Effector CD4-positive, alpha-beta T cell (primary cell): ENCODE data around the gene CNOT6L.
"Not testable (repeated sequence)": the region's sequence is repeated elsewhere in the genome, so short reads cannot be mapped to it uniquely, and the experiment has no call there.

Experiments
- DNase-seq: peaks from one replicate; pipeline ENCODE4 v3.0.0-alpha.2; 2020

The CNOT6L gene

DNA sequence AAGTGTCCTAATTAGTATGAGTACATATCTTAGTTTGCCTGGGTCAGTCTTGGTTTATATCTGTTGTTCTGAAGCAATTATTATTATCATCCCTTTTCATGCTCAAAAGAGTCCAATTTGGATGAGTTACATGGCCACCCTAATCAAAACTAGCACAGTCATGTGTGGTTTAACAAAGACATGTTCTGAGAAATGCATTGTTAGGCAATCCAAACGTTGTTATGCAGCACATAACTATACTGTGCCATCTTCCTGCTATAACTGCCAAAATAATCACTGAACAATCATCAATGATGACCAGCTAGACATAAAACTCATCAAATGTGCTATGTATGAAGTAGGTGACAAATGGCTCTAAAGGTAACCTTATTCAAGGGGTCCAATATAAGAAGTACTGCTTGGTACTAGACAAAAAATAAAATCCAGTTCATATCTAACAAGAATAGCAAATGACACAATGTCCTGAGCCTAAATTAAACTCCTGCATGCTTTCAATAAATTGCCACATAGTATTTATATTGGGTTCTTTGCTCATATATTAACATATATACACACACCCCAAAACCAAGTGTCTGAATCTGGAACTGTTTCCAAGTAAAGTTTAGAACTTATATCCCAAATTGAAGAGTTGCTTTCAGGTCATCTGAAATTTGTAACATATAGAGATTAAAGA, 41.9 kb downstream of the CNOT6L start:
- no peak for DNase-seq

DNA sequence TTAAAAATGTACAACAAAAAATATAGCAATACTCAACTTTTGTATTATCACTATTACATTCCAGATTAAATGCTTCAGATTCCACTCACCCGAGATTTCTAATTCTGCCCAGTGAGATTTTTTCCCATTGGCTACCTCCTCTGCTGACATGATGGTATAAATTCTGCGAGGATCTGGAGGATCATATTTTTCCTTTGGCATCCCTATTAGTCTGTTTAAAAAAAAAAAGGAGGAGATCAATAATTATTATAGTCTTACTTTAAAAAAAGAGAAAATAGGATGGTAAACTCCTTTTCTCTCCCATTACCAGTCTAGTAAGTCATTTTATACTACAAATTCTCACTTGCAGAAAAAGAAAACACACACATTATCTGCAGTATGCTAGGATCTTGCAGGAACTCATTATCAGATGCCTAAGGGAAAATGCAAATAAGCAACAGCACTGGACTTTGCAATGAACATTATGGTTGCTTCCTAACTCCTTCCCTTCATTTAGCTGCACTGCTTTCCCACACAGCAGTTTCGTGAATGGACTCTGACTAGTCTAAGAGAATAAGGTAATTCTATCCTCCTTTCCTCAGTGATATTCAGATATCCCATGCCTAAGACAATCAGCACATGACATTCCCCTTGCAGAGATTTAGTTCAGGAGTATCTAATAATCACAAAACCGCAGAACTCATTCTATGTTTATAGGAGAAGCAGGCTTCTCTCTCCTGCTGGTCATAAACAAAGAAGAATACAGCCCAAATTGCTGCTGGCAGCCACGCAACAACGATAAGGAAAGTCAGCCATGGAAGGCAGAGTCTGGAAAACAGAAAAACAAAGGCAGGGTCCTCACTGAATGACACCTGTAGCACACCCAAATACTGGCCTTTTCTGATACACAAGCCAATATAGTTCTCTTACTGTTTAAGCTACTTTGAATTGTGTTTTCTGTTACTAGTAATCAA, 42.7 kb downstream of the CNOT6L start:
- DNase-seq = no peak

DNA sequence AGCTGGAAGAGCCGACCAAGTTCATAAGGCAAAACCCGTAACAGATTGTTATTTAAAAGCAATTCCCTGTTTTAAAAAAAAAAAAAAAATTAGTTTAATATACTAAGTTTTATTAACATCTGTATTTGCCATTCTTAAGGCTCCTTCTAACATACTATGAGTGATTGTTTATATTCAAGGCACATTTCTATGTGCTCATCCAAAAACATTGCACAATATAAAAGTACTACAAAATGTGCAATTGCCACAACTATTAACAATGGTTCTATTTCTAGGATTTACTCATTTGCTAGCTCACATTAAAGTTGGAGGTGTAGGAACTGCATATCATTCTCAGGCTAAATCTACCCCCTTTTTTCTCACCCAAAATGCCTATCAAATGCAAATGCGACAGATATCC, 46.1 kb downstream of the CNOT6L start:
- no peak for DNase-seq

DNA sequence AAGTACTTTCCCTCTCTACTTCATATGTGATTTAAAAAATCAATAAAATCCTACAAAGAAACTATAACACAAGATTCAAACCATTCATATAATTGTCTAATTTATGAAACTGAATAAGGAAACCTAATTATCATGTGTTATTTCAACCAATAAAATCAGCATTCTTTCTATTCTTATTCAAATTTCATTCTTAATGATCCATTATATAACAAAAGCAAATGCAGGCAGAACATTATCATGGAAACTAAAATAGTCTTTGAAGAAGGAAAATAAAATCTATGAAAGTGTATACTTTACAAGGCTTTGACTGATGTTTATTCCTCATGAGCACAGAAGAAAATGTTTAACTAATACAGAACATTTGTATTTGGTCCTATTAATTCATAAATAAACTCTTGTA, 47.6 kb downstream of the CNOT6L start:
- DNase-seq = no peak

DNA sequence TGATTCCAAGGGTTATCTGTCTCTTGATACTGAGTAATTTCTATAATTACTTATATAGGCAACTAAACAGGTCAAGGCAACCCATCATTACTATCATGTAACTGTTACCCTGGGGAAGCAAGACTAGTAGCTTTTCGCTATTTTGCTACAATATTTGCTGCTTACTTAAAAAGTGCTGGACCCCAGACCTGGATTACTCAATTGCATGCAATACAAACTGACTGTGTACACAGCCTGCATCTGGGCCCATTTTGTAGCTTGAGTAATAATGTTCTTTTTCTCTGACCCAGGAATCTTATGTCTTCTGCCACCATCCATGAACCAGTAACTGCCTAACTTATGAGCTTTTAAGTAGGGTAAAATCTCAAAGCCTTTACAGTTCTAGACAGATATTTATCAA, 53.4 kb downstream of the CNOT6L start:
- no peak for DNase-seq

DNA sequence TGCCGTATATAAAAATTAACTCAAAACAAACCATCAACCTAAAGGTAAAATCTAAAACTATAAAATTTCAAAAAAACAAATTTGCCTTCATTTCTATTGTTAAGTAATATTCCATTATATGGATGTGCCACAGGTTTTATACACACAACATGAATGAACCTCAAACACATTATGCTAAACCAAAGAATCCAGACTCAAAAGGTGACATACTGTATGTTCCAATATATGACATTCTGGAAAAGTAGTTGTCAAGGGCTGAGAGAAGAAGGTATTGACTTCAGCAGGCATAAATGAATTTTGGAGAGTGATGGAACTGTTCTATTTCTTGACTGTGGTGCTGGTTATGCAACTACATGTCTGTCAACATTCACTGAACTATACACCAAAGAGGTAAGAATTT, 56.6 kb downstream of the CNOT6L start:
- no peak for DNase-seq

DNA sequence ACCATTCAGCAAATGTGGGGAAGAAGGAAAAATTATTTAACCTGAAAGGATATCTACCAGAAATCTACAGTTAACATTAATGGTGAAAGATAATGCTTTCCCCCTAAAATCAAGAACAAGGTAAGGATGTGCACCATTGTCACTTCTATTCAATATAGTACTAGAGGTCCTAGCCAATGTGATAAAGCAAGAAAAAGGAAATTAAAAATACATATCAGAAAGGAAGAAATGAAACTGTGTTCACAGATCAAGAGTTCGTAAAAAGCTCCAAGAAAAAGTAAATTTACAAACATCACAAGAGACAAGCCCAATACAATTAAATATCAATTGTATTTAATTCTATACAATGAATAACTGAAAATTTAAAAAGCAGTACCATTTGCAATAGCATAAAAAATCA, 57.6 kb downstream of the CNOT6L start:
- DNase-seq = no peak

DNA sequence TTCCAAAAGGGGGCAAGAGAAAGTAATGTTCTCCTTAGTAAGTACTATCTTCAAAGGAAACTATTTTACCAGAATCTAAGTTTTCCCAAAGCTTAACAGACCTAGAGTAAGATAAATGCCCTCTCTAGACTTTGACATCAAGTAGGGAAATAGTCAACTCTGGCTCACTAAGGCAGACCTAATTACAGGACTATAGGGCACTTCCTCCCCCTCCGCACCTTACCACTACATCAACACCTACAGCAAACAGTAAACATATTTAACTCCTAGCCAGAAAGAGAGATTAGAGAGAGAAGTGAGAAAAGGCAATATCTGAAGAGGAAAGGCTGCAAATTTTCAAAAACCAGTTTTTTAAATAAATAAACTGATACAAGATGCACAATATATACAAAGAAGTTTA, 60.4 kb downstream of the CNOT6L start:
- no peak for DNase-seq

DNA sequence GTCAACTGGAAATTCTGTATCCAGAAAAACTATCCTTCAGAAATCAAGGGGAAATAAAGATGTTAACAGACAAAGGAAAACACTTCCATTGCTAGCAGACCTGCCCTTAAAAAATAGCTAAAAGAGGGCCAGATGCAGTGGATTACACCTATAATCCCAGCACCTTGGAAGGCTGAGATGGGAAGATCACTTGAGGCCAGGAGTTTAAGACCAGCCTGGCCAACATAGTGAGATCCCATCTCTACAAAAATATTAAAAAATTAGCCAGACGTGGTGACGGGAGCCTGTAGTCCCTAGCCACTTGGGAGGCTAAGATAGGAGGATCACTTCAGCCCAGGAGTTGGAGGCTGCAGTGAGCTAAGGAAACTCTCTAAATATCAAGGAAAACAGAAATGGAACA, 67.4 kb downstream of the CNOT6L start:
- no peak for DNase-seq

DNA sequence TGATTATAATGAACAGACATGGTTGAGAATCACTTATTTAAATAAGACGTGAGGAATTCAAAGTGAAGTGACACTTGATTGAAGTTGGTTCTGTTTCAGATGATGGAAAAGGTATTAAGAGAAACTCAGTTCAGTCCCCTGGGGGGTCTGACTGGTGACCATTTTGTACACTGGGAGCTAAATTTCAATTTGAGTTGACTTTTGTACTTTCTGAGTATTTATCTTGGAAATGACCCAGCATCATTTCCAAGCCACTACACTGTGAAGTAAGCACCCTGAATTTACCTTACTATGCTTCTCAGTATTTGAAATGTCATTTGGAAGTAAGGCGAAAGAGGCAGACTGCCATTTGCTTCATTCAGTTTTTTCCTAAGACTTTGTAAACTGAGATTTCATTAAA, 73.4 kb downstream of the CNOT6L start:
- no peak for DNase-seq

DNA sequence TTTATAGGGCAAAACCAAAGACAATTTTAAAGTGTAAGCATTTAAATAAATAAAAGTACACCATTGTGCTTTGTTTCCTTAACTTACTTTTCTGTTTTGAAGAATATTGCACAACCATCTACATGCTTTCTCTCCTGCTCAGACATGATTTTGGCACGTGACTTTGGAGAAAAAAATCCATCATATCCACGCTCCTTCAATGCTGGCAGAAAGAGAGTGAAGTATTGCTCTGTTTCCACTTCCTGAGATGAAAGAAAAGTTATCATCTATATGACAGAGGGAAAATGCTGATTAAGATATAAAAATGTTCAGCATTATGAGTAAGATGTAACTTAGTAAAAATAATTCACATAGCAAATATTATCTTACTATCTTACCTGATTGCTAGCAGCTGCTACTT, 77.1 kb downstream of the CNOT6L start:
- no peak for DNase-seq

DNA sequence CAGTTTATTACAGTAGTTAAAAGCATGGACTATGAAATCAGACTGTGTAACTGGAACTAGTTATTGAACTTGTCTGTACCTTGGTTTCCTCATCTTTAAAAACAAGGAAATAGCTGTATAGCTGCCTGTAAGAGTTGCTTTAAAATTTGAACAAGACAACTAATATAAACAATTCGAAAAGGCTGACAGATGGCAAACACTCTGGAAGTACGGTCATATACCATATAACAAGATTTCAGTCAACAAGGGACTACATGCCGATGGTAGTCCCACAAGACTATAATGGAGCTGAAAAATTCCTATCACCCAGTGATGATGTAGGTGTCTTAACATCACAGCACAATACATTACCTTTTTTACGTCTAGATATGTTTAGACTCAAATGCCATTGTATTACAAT, 78.7 kb downstream of the CNOT6L start:
- no peak for DNase-seq

DNA sequence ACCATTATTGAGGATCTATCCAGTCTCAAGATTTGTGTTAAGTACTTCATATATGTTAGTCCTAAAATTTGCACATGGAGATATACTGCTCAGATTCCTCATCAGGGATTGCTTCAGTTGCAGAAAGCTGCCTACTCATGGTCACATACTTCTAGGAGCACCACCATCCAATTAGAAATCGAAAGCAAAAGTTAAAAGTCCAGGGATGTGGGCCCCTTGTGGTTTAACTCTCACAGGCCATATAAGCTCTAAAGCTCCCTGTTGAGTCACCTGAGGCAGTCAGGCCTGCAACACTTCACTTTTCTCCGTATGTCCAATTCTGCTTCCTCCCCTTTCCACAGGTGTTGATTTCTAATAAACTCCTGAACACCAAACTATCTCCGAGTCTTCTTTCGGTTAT, 84.2 kb downstream of the CNOT6L start:
- no peak for DNase-seq

DNA sequence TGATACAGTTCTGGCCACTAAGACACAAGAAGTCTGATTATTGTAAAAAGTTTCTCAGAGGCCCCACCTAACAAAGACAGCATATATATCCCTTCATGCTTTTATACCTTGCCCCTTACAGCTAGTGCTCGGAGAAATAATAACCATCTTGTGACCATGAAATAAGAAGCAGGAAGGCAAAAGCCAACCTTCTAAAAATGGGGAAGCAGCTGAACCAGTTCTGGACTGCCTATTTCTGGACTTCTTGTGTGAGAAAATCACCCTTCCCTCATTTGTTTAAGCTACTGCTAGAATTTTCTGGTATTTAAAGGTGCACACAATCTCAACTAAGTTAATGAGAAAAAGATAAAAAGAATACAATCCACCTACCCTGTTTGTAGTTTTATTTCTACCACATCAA, 87.5 kb downstream of the CNOT6L start:
- DNase-seq = no peak

DNA sequence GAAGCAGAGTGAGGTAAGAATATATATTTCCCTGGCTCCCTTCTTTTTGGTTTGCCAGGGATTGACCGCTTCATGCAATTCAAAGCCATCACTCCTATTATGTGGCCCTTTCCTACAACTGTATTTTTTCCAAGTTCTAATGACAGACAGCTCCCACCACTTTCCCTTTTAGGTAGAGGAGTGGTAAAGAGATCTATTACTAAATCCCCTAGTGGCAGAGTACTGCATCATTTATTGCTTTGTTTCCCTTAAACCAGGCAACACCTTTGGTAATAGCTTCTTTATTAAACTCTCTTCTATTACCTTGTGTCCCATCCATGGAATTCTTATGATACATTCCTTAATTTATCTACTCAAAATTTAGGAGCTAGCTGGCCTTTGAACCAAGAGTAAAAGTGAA, 90.7 kb downstream of the CNOT6L start:
- DNase-seq = no peak

DNA sequence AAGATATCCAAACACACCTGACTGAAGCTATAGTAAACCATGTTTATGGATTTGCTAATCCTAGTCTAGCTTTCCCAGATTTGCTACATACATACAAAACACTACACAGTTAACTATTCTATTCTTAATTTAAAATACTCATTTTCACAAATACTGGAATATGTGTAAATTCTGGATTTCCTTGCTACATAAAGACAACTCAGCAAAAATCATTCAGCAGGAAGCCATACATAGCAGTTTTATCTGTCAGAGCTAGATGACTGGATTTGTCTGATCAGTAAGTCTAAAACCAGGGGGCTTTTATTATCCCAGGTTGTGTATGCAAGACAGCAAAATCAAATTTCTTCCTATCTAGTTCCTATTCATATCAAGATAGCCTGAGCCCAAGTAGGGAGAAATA, 98.1 kb downstream of the CNOT6L start:
- DNase-seq = no peak

DNA sequence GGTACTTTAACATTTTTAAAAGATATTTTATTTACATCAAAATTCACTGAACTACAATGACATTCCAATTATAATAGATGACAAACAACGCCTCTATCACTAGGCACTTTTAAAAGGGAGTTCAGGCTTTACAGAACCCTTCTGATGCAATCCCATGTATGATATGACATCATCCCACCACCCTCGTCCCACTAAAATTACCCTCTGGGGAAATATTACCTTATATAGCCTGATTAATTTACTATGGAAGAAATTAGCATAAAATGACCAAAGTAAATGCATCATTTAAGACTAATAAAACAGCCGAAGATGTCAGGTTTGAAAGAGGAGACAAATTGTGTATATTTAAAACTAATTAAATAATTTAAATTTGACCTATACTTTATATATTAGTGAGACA, 100.7 kb downstream of the CNOT6L start:
- DNase-seq = not testable (repeated sequence)

DNA sequence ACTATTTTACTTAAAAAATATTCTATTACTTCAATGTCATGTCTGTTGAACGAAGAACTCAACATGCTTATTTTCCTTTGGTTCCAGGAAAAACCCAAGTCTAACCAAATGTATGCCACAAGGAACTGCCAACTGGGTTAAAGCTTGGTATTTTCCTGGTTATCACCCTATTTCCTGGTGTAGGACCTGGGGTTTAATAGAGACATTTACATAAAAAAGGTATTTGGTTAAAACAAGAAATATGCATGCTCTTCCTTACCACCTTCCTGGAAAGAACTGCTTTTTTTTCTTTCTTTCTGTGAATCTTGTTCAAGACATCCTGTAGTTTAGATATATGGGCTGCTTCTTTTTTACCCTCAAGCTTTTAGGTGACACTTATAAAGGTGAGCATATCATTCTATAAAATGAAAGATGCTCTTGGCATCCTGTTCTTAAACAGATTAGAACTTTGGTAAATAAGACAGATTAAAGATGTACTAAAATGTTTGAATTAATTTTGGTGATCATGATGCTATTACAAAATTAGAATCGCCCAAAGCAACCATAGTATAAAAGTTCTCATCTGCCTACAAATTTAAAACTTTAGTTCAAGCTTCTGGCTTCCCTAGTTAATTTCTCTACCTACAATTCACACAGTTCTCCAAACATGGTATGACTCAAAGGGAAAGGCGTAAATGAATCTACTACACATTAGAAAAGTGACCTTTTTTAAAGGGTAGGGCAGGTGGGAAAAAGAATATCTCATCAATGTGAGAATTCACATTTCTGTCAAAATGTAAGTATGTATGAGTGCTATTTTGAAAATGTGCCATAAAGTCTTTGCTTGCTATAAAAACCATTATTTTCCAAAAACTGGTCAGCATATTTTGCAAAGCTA, 103.5 kb downstream of the CNOT6L start:
- DNase-seq = no peak

DNA sequence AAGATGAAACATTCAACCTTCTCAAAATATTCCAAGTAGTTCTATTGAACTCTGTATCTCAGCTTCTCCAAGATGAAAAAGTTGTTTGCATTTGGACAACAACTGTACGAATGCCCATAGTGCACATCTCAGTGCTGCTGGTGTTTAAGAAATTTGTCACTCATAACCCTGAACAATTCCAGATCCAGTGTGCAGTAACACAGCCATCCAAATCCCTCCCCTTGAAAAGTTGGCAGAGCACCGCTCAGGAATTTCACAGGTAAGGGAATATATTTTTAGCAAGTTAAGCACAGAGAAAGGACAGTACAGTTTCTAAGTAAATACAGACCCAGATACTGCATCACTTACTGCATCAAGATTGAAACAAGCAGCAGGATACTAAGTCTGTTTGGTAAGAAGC, 104.7 kb downstream of the CNOT6L start:
- no peak for DNase-seq

DNA sequence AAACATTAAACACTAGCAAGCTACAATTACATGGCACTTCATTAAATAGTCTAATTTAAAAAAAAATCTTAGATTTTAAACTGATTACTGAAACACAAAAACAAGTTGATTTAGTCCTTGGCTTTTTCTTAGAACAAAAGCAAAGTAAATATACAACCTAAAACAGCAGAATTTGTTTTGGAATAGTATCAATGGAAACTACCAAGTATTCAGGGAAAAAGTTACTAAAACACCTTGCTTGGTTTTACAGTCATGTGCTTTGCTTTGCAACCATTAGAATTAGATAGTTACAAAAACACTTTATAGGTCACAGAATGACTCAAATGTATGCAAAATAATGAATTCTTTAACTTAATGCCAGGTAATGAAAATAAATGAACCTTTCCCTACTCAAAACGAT, 105.3 kb downstream of the CNOT6L start:
- no peak for DNase-seq

DNA sequence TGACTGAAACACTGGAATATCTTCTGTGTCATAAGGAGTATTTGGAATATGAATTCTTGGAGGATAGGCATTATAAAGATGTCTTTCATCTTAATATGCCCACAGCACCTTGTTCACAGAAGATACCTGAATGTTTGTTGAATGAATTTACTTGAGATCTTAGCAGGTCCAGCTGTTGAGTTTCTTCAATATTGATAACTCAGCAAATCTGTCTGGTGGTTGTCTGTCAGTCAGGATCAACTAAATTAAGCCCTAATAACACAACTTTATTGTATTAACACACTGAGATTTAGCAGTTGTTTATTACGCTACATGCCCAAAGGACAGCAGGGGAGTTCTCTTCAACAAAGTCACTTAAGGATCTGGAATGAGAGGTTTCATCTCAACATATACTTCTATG, 106.5 kb downstream of the CNOT6L start:
- no peak for DNase-seq

DNA sequence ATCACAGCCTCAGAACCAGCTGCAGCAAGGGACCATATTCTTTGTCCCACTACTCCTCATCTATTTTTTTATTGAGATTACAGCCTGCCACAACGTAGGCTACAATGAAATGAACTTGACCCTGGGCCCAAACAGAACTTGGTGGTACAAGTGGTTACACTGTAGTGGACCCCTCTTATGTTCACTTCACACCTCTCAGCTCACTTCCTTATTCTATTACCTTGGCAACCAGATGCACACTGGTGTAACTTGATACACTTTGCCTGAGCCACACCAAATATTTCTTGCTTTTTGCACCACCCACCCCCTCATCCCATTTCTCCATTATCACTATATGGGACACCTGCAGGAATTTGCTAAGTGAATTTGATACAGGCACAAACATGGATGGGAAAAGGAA, 107.7 kb downstream of the CNOT6L start:
- DNase-seq = no peak

DNA sequence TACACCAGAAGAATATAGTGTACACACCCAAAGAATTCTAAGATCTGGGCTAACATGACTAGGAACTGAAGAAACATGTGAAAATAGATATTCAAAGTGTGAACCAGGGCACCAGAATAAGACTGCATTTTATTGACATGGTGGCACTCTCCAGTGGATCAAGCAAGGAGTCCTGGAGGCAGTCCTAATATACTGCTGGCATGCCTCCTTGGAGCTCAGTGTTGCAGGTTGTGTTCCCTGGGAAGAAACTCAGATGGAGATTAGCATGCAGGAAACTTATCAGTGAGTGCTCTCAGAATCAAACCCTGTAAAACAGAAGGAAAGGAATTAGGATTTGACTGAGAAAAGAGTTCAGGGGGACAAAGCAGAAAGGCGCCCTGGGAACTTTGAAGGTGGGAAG, 108.5 kb downstream of the CNOT6L start:
- no peak for DNase-seq
